ENCODE results near the gene RAB11FIP5.
"Not testable (repeated sequence)": the region's sequence is repeated elsewhere in the genome, so short reads cannot be mapped to it uniquely, and the experiment has no call there.

Gene RAB11FIP5, protein sequence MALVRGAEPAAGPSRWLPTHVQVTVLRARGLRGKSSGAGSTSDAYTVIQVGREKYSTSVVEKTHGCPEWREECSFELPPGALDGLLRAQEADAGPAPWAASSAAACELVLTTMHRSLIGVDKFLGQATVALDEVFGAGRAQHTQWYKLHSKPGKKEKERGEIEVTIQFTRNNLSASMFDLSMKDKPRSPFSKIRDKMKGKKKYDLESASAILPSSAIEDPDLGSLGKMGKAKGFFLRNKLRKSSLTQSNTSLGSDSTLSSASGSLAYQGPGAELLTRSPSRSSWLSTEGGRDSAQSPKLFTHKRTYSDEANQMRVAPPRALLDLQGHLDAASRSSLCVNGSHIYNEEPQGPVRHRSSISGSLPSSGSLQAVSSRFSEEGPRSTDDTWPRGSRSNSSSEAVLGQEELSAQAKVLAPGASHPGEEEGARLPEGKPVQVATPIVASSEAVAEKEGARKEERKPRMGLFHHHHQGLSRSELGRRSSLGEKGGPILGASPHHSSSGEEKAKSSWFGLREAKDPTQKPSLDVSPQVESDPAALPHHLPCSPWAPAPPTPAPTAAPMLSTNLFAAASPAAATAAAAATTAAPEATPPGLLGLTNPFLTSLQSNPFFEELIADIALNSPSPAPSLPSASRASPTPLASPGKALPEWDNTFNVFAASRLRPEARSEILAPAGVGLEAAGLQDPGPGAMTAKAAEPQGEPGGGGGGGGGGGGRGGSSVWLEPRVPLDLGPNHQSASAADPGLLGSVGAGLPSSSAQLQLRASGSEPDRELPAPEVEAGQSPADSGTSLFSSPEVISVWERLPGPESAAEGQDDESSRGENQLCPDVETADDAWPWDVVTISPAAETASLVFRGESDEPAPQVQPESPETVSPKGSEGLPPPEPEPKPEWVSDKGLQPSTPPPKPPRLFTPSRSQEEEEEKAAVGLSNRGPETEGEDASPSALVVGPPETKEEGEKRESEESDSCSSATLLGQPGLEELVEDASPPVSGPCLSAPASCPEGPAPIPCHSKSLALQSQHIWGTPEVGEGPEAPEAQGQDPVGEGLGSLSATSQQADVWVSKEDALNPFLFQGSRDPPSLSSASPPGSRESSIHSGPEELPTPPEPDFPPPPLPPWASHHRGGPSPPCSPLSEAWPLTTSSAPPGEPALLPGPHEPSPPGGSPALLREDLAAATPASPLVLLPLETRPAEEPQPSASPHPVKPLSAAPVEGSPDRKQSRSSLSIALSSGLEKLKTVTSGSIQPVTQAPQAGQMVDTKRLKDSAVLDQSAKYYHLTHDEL (N-terminal part only)

GRCh38 chr2:73112913-73113854, at the start of gene RAB11FIP5:
RAB11FIP5 (minus strand) TSS chr2:73112948; CDS start chr2:73112777, 171 bp downstream.
- DNase-seq = peak; percentile 81

DNA sequence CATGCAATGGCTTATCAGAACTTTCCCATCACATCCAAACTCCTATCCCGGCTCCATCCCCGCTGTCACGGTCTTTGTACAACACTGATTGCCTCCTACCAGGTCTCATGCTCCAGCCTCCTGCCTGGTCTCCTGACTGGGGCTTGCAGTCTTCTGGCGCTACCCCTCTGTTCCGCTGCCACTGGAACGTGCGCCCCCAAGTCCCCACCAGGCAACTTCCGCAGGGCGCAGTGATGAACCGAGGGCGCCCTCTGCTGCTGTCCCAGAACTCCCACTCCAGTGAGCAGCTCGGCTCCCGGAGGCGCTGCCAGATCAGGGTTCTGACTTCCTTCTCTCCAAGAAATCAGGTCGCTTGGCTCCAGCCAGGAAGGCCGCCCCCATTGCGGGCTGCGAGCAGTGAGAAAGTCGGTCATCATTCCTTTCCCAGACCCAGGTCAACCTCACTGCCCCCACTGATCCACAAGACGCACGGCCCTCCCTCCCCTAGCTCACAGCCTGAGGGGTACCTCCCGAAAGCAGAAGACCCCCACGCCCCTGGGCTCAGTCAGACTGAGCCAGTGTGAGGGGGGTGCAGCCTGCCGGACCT, 43.9 kb upstream of the RAB11FIP5 start:
- DNase-seq = peak; percentile 42

GRCh38 chr2:73142937-73143336, 30.2 kb upstream of the RAB11FIP5 start:
- DNase-seq = no peak

GRCh38 chr2:73141896-73142295, 29.1 kb upstream of the RAB11FIP5 start:
- no peak for DNase-seq

- no peak for DNase-seq
Measured at GRCh38 chr2:73135236-73135635, 22.5 kb upstream of the RAB11FIP5 start.

GRCh38 chr2:73134471-73134870, 21.7 kb upstream of the RAB11FIP5 start:
- DNase-seq = no peak

DNA sequence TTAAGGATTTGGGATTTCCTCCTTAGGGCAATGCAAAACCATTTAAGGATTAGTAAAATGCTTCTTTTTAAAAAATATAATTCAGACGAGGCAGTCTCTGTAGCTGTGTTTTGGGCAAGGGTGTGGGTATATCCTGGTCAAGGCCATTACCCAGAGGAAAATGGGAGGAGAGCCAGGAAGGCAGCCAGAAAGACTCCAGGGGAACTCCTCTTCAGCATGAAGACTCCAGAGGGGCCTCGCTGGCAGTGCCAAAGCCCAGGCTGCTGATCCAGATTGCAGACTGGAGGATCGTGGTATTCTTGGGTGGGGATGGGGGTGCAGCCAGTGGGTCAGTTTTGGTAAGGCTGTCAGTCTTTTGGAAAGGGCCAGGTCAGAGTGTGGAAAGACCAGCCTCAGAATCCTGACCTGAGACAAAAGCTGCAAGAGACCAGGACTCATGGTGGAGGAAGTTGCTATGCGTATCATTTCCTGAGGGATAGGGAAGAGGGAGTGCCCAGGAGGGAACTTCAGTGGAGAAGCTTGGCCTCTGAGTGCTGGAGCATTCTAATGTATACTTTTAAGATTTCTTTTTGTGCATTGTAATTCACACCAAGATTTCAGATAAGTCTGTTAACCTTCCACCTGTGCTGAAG, 20.9 kb upstream of the RAB11FIP5 start:
- no peak for DNase-seq

DNA sequence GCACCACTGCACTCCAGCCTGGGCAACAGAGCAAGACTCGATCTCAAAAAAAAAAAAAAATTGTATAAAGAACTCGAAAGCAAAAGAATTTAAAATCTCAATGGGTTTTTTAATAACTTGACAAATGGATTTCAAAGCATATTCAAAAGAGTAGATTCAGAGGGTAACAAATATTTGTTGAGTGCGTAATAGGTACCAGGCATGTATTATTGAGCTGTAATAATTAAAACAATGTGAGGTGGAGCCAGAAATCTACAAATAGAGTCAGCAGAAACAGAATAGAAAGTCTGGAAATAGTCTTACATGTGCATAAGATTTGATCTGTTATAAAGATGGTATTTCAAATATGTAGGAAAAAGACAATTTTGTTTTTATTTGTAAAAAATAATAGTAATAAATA, 19.1 kb upstream of the RAB11FIP5 start:
- DNase-seq = no peak

GRCh38 chr2:73130790-73131189, 18.0 kb upstream of the RAB11FIP5 start:
- no peak for DNase-seq

DNA sequence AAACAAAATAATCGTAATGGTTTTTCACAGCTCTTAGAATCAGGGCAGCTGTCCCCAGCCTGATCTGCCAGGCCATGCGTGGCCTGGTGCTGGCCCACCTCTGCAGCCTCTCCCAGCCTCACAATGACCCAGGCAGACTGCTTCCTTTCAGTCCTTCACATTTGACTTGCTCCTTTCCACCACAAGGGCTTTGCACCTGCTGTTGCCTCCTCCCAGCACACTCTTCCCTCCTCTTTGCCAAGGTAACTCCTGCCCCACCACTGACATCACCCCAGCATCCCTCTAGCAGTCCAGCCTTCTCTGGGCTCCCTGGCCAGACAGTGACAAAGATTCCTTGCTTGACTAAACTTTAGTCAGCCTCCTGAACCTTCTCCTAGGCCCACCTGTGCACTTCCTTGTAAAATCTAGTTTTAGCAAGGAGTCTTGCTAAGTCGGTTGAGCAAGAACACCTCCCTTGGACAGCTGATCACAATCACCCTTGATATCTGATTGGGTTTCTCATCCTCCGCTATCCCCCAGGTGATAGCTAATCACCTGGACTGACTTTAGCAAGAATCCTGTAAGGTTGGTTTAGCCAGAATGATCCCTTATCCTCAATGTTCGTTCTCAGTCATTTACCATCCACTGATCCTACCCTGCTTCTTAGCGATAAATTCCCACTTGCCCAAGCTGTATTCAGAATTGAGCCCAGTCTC, 16.2 kb upstream of the RAB11FIP5 start:
- no peak for DNase-seq

- no peak for DNase-seq
Measured at GRCh38 chr2:73122536-73122935, 9.8 kb upstream of the RAB11FIP5 start.

GRCh38 chr2:73119611-73120239, 7.0 kb upstream of the RAB11FIP5 start:
- DNase-seq = not testable (repeated sequence)

- DNase-seq = no peak
Measured at GRCh38 chr2:73117441-73117840, 4.7 kb upstream of the RAB11FIP5 start.

- no peak for DNase-seq
Measured at GRCh38 chr2:73116182-73116960, 3.6 kb upstream of the RAB11FIP5 start.

GRCh38 chr2:73114273-73114867, 1.6 kb upstream of the RAB11FIP5 start:
- no peak for DNase-seq

DNA sequence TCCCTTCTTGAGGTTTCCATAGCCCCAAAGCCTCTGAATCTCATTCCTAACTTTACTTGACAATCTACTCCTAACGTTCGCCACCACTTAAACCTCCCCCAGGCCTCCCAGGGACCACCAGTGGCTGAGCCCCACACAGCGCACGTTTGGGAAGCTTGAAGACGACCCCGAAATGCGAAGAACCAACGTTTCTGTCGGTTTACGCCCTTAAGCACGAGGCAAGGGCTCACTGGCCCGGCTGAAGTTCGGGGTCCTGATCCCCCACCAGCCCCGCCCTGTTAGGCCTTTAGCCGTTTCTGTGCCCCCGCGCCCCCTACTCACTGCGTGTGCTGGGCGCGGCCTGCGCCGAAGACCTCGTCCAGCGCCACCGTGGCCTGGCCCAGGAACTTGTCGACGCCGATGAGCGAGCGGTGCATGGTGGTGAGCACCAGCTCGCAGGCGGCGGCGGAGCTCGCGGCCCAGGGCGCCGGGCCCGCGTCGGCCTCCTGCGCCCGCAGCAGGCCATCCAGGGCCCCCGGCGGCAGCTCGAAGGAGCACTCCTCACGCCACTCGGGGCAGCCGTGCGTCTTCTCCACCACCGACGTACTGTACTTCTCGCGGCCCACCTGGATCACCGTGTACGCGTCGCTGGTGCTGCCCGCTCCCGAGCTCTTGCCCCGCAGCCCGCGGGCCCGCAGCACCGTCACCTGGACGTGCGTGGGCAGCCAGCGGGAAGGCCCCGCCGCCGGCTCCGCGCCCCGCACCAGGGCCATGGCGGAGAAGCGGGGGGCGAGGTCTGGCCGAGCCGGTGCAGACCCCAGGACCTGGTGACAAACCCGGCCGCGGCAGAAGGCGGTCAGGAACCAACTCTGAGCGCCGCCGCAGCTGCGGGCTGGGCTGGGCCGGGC, 479 bp downstream of the RAB11FIP5 start:
- peak; percentile 34 for DNase-seq
